Ammon's horn (tissue), 1 donor: Measurements from ENCODE around the gene PPM1A.

ENCODE experiments used
- DNase-seq: peaks from one replicate; pipeline ENCODE4 v3.0.0-alpha.2; 2016; ENCODE audit warnings: low spot score

PPM1A gene

DNA sequence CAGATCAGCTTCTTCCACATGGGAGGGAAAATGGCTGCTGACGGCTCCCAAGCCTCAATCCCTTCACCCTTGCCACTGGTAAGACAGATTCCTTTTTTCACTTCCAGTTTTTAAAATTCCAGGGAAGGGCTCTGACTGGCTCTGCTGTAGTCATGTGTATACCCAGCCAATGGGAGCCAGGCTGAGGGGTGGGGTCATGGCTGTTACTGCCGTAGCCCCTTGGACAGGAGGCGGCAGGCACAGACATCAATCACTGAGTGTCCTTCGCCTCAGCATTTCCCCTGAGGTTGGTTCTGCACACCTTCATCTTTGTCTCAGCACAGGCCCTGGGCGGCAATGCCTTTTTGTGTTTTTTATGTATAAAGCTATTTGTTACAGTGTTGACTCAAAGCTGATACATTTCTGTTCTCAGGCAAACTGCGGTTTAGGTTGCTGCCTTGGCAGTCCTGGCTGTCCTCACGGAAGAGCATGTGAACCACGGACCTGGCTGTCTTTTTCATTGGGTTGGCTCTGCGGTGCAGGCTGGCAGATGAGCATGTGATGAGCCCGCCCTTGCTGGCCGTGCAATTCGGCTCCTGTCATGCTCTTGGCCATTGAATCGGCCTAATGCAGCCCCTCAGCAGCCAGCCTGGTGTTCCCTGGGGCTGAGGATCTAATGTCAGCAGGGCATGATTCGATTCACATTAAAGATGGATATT, 74.3 kb downstream of the PPM1A start:
- no peak for DNase-seq

- DNase-seq: no peak
Observed at GRCh38 chr14:60324837-60325236, 75.8 kb downstream of the PPM1A start.

DNA sequence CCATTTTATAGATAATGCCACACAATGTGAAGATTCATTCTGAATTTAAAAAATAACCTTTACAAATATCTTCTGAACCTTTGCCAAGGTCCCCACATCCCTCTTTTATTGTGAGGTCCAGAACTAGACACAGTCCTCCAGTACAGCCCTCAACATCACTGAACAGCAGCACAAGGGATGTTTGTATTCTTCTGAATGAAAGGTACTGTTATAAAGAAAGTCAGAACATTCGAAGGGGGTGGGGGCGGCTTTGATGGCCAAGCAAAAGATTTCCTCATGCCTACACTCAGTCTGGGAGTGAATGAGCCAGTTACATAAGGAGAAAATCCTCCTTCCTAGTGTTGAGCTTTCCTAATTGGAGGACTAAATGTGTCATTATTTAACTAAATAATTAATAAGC, 77.3 kb downstream of the PPM1A start:
- DNase-seq: peak; percentile 11

DNA sequence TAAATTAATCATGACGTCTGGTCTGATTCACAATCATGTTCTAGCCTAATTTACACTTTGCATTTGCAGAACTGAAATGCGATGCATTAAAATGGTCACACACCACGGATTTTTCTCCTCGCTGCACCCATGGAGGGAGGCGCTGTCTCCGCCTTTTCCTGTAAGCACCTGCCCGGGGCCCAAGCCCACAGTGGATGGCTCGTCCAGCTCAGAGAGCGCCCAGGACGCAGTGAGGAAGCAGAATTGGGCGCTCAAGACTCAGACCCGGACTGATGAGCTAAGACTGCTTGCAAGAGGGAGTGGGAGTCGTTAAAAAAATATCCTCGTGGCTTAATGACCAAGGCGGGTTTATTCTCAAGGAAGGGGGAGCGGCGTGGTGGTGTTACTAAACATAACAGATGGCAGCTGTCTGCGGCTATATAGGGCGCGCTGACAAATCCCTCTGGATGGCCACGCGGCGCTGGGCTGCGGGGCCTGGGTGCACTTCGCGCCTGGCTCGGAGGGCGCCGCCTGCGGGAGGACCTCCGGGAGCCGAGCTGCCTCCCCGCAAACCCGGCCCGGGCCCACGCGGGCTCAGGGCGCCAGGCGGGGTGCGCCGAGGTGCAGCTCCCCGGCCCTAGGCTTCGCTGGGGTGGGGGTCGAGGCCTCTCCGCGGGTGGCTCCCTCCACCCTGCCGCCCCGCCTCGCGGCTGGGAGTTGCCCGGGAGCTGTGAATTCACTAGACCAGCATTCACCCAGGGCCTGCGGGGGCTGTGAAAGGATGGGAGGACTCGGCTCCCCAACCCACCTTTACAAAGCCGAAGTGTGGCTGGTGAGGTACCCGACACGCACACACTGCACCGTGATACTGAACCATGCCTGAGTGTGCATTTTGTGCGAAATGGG, 78.7 kb downstream of the PPM1A start:
- peak; percentile 13 for DNase-seq

DNA sequence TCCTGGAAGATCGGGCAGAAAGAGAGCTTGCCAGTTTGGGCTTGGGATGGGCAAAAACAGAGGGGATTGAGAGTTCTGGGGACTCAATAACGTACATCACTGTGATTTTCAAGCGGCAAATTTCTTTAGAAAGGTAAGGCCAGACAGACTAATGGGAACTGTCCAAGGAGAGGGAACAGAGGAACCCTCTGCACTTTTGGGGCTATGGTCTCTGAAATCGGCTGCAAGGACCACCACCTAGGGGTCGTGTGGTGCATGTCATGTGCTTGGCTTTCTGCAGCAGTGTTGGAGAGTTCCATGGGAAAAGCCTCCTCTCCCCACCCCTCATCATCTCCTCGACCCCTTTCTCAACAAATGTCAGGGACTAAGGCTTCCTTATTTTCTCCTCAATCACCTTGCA, 79.6 kb downstream of the PPM1A start:
- no peak for DNase-seq

DNA sequence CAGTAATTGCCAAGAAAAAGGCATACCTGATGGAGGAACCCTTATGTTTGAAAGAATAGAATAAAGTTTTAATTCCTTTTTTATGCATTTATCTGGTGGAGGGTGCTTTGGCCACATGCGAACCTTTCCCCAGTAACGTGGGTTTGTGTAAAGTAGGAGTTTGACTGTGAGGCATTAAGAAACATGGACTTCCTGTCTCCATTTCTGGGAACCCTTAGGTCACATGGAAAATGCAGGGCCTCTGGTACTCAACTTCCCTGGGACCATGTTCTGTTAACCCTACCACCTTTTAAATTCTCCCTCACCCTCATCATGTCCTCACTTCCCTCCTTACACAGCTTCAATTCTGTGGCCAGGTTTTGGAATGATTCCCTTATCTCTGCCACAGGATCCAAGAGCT, 80.3 kb downstream of the PPM1A start:
- no peak for DNase-seq

DNA sequence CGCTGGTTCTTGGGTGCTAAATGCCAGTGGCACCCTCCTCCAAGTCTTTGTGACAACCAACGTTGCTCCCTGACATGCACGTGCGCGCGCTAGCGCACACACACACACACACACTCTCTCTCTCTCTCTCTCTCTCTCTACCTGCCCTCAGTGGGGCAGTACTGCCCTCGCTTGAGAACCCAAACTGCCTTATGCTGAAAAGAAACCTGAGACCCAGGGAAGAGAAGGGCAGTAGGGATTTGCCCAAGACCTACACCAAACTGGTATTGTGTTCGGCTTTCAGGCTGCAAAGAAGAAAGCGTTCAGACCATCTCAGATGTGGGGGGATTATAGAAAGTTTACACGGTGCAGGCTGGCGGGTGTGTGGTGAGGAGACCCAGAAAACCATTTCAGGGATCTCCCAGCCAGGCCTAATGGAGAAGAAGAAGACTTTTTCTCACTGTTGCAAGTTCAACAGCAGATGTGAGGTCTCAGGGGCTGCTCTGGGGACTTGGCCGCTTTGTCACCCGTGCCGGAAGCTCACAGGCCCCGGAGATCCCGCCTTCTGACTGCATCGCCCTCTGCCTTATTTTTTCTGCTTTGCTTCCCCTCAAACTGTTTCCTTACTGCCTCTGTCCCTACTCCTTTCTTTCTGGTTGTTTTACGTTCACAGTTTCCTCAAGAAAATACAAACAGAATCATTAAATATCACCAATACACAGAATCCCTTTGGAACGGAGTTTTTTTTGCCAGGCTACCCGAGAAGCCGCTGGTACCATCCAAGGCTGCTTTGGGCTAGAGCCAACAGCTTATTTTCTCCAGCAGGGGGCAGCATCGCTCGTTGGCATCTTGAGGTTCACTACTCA, 82.4 kb downstream of the PPM1A start:
- DNase-seq: peak; percentile 62

GRCh38 chr14:60332046-60332399, 83.0 kb downstream of the PPM1A start:
- no peak for DNase-seq

- DNase-seq: no peak
Observed at GRCh38 chr14:60332869-60333268, 83.8 kb downstream of the PPM1A start.

- DNase-seq: no peak
Observed at GRCh38 chr14:60339571-60339970, 90.5 kb downstream of the PPM1A start.

DNA sequence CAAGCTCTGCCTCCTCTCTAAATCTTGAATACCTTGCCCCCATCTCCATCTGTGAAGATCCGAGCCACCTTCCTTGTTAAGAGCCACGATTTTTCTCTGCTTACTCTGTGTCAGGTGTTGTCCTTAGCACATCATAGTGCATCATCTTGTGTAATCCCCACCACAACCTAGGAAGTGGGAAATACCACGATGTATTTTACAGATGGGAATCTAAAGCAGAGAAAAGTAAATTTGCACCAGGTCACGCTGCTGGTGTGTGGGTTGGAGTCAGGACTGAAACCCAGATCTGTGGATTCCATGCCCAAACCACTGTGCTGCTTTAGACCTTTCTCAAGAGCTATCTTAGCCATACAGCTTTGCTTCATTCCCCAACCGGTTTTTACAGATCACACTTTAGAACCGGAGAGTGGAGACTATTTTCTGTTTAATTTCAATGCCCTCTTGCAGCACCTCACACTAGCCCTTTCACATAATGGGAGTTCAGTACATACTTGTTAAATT, 94.6 kb downstream of the PPM1A start:
- no peak for DNase-seq

DNA sequence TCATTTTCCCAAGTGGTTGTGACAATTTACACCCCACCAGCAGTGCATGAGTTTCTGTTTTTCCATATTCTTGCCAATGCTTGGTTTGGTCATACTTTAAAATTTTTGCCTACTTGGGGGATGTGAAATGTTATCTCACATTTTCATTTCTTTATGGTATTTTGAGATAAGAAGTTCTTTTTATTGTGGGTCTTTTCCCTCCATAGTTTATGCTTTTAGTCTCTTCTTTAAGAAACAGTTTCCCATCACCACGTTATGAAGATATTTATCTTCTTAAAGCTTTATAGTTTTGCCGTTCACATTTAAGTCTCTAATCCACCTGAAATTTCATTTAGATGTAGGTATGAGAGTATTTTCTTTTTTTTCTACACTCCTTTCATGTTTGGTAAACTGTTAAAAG, 95.7 kb downstream of the PPM1A start:
- no peak for DNase-seq

GRCh38 chr14:60346706-60347105, 97.7 kb downstream of the PPM1A start:
- no peak for DNase-seq

DNA sequence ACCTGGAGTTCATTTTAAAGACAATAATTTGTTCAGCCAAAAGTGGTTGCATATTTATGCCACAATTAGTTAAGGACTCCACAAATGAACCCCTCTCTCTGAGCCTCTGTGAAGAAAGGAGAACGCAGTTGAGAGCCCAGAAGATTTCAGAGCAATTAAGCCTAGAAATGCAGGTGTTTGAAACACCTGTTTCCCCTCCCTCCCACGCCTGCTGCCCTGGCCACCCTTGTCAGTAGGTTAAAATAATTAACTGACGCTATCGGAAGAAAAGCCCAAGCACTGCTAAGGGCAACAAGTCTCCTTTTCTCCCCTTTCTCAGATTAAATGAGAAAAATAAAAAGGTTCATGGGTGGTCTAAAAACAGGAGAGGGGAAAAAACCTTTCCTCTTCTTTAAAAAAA, 99.2 kb downstream of the PPM1A start:
- DNase-seq: no peak
